NCI-H345 treated with DMSO at 0.1 percent for 48 hours (cell line): ENCODE measurements around the gene TRERF1.
"Not testable (repeated sequence)": the region's sequence is repeated elsewhere in the genome, so short reads cannot be mapped to it uniquely, and the experiment has no call there.

Source experiments
- DNase-seq: peaks from one replicate; lab custom pipeline; 2025; ENCODE audit not compliant: unreplicated experiment; lab: John Stamatoyannopoulos, UW

TRERF1 gene

DNA sequence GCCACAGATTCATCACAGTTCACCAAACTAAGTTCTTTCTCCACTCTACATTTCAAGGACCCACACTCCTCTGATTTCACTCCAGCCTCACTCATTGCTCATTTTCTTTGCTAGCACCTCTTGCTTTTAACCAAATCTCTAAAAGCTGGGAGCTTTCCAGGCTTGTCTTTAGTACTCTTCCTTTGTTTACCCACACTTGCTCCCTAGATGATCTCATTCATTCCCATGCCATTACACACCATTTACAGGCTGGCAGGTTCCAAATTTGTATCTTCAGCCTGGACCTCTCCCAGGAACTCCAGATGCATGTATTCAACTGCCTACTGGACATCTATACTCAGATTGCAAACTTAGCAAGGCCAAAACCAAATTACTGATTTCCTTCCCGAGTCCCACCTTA is 251.7 kb downstream of the TRERF1 start:
- DNase-seq = no peak

DNA sequence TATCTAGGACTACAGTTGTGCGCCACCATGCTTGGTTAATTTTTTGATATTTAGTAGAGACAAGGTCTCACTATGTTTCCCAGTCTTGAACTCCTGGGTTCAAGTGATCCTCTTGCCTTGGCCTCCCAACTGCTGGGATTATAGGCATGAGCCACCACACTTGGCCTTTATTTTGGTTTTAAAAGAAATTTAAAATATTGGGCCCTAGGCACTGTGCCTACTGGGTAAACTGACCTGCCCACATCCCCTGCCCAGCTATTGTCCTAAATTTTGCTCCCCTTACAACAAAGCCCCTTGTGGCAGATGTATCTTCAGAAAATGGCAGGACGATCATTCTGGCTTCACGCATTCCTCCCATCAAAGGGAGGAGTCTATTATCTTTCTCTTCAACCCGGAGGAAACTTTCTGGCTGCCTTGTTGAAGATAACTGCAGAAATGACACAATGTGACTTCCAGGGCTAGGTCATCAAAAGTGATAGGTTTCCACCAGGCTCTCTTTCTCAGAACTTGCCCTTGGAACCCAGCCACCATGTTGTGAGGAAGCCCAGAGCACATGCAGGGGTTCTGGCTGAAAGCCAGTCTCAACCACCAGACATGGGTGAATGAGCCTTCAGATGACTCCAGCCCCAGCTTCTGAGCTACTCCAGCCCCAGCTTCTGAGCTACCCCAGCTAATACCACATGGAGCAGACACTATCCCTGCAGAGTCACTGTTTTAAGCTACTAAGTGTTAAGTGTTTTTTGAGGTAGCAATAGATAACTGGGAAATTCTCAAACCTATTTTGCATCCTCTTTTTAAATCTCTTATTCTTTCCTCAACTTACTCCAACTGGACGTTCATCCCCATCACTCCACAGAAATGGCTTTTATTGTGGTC is 252.4 kb downstream of the TRERF1 start:
- no peak for DNase-seq

DNA sequence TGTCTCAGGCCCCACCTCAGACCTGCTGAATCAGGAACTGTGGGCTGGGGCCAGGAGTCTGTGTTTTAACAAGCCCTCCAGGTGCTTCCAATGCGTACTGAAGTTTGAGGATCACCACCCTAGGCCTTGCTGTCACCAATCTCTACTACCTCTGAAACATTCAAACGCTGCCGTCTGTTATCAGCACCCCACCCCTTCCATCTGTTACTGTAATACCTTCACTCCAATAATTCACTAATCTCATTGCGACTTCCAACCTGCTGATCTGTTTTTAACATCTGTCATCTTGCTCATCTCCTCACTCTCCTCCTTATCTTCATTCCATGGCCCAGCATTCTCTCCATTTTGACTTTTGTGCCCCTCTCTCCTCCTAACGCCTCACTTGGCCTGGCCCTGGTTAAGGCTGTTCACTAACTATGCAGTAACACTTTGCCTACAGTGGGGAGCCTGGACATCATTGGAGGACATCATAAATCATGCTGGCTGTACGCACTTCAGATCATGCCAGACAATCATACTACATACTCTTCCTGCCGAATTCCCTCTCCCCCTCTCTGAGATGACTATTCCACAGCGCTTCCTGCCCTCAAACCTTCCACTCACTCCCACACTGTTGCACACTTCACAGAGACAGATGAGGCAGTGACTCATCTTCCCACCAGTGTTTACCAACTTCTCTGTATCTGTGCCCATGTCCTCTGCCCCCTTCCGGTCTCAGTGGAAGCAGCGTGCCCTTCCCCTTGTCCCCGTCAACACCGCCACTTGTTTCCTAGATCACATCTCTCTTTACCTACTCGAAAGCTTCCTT is 254.0 kb downstream of the TRERF1 start:
- no peak for DNase-seq

DNA sequence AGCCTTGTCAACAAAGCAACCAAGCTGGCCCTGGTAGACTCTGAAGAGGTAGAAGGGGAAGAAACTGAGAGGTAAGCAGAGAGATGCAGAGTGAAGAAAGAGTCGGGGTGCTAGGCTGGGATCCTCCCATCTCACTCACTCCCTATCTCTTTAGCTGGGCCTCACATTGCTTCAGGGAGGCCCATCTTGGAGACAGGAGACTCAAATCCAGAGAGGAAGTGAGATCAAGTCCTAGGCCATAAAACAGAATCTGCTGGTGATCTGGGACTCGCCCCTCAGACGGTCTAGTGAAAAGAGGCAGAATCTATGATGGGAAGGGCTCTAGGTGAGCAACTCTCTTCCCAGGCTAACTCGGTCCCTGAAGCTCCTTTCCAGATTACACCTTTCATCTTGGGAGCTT is 256.3 kb downstream of the TRERF1 start:
- DNase-seq = no peak

DNA sequence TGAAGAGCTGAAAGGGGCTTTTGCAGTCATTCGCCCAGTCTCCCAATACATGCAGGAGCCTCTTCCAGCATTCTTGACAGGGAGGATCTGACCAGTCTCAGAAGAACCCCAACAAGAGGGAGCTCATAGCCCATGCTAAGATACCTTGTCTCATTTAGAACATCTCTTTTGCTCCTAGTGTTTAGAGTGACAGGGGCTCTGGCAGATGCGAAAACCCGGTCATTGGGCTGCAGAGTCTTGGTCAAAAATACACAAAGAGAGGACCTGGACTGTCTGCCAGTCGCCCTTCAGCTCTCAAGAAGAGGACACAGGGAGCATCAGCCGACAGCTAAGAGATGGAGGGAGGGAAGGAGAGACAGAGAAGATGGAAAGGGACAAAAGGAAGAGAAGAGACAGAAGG is 257.7 kb downstream of the TRERF1 start:
- no peak for DNase-seq

DNA sequence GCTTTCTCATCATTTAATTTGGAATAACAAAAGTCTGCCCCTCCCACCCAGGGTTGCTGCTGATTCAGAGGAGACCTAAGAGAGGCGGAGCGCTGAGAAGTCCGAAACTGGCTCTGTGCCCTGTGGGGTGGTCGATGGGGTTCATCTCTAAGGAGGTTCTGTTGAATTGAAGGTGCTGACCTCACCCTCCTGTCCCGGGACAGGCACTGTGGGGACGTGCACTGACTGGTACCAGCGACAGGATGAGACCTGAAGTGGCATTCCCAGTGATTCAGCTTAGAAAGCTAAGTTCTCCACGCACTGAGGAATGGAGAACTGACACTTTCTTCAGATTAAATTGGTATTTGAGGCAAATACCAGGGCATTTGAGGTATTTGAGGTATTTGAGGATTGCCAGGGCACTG is 258.2 kb downstream of the TRERF1 start:
- no peak for DNase-seq

DNA sequence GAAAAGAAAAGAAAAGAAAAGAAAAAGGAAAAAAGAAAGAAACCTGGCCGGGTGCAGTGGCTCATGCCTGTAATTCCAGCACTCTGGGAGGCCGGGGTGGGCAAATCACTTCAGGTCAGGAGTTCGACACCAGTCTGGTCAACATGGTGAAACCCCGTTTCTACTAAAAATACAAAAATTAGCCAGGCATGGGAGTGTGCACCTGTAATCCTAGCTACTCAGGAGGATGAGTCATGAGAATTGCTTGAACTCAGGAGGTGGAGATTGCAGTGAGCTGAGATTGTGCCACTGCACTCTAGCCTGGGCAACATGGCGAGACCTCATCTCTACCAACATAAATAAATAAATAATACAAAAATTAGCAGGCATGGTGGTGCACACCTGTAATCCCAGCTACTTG is 259.3 kb downstream of the TRERF1 start:
- not testable (repeated sequence) for DNase-seq

DNA sequence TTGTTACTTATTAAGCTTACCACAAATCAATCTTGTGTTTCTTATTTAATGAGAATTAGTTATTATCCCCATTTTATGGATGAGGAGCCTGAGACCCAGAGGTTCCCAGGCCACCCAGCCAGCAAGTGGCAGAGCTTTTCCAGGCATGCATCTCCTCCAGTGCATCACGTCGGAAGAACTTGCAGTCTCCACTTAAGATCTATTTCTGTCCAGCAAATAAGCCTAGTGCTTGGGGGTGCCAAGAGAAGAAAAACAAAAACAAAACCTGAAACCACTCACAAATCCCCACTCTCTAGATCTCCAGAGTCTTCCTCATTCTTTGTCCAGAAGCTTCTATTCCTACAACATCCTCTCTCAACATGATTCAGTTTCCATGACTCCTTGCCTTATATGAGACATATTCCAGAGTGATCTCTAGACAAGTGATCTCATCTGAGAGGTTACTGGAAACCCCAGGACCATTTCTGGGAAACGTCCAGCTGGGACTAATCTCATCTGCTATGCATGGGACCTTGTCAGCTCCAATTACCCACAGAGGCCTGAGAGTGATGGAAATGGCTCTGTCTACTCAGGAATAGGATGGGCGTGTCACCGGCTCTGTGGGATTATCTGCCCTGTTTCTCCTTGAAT is 261.1 kb downstream of the TRERF1 start:
- no peak for DNase-seq

DNA sequence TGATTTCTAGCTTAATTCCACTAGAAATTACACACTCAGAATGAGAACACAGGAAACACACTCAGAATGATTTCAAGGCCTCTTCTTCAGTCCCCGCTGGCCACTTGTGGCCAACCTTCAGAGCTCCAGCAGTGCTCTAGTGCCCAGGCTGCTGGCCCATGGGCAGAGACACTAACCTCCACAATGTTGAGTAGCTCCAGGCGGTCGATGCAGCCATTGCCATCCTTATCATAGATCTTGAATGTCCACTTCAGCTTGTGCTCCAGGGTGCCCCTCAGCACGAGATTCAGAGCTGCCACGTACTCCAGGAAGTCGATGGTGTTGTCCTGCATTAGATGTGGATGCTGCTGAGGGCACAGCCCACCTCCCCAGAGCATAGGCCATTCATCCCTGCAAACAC is 263.3 kb downstream of the TRERF1 start:
- no peak for DNase-seq

DNA sequence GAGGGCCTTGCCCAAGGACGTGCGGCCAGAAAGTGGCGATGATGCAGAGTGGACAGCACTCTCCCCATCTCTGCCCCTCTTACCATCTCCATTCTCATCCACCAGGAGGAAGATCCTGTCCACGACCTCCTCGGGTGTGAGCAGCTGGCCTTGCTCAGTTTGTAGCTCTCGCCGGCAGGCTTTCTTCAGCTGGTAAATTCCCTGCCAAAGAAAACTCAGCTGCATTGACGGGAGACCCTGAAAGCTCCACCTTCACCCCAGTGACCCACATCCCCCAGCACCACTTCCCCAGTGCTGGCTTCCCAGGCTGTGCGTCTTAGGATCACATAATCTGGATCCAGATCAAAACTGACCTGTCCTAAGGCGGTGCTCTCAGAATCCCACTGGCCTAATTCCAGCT is 266.1 kb downstream of the TRERF1 start:
- no peak for DNase-seq

DNA sequence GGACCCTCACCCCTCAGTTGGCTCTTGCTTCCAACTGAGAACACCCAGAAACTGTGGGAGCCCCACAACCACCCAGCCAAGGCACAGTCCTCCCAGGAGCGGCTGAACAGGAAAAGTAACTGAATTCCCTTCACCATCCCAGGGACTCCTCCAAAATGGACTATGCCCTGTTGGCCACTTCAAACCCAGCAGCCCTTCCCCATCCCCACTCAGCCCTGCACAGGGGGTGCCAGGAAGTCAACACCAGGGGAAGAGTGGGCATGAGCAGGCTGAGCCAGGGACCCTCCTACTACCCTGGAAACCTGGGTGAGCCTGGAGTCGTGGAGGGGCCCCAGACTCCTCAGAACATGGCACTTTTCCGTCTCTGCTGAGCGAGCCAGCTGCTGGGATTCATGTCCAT is 267.3 kb downstream of the TRERF1 start:
- DNase-seq = no peak

DNA sequence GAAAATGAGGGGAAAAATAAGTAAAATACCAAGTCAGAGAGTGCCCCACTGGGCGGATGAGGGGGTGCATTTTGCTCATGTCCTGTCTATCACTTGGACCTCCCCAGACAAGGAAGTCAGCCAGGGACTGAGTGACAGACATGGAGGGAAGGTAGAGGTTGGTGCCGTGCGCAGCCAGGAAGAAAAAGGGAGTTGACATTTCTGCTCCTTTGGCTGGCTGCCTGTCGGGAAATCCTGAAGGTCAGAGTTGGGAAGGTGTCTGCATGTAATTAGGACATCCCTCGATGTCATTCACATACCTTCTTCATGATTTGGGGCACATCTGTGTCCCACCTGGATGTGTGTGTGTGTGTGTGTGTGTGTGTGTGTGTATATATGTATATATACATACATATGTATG is 269.6 kb downstream of the TRERF1 start:
- DNase-seq = no peak

DNA sequence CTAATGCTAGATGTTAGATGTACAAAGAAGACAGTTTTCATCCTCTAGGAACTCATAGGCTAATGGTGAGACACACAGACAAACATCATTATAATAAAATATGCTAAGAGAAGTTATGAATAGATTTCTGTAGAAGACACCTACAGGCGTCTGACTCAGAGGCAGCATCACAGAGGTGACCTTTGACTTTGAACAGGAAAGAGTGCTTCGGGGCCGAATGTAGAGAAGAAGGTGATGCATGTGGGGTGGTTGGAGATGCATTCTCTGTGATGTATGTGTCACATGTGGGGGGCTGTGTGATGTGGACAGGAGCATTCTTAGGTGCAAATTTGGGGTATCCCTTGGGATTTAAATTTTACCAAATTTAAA is 271.8 kb downstream of the TRERF1 start:
- no peak for DNase-seq

DNA sequence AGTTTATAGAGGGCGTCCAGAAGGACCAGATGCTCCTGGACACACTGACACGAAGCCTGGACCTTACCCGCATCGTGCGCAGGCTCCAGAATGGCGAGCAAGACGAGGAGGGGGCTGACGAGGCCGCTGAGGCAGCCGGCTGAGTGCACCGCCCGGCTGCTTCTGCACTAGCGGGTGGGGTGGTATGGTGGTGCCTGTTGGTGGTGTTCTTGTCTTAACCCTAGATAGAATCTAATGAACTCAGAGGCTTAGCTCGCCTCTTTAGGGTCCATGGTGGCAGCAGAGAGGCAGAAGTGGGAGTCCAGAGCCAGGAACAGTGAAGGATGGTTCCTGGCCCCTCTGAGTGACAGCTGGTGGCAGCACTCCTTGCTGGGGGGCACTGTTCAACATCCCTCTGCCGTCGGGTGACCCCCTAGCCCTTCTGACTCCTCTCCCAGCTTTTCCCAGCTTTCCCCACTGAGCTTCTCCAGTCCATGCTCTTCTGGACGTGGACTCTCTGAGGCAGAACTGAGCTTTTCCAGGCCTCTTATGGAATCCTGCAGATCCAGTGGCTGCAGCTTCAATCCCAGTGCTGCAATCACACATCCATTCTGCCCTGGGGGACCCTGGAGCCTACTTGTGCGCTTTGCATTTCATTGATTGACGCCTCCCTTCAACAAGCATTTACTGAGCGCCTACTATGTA is 272.3 kb downstream of the TRERF1 start:
- DNase-seq = no peak

DNA sequence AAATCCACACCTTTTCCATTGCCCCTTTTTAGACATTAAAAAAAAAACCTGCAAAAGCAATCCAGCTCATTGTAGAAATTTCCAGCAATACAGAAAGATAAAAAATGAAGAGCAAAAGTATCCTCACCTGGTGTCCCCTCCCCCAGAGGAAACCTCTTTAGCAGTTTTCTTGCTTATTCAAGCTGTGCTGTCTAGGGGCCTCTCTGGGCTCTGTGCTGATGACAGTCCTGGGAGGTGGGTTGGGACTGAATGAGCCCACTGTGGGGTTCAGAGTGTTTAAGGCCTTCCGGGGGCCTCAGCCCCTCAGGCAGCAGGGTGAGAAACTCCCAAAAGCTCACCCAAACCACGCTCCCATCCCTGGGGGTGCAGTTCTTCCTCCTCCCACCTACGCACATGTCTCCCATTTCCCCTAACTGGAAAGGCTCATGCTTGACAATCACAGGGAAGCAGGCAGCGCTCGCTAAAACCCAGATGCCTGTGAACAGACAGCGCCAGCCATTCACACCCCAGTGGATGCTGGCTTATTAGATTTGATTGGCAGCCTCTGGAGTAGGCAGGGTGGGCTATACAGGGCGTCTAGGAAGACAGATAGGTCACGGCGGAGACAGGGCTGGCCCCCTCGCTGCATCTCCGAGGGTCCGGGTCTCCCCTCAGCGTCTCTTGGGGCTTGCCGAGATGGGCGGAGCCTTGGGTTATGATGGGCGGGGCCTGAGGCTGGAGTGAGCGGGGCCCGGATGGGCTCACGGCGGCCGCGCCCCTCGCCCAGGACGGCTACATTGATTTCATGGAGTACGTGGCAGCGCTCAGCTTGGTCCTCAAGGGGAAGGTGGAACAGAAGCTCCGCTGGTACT is 274.0 kb downstream of the TRERF1 start:
- no peak for DNase-seq

DNA sequence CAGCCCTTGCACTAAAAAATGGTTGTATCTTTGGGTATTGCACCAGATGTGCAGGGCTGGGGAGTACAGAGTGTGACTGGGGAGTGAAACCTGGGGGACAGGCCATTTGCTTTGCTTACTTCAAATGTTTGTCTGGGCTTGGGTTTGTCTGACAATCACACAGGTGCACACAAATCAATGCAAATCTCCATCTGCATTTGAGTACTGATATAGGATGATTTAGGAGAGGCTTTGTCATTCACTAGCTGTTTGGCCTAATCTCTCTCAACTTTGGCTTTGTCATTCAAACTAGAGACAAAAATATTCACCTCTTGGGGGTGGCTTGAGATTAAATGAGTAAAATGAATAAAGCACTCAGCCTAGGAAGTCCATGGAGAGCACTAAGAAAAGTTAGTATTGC is 274.7 kb downstream of the TRERF1 start:
- no peak for DNase-seq

DNA sequence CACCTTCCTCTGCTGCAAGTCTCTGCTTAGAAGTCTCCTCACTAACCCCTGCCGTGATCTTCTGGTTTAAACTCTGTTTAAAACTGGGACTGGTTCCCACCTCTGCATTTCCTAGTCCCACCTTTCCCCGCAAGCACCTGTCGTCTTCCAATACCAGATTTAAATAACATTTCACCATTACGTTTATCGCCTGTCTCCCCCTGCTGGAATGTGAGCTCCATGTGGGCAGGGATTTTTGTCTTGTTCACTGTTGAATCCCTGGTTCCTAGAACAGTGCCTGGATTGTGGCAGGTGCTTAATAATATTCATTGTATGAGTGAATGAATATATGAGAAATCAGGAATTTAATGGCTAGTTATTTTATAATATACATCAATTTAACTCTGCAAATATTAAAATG is 275.9 kb downstream of the TRERF1 start:
- DNase-seq = no peak
